Endodermal cell (in vitro differentiated cells): ENCODE results near the gene ZFYVE28. TPM values are rescaled to one million over a fixed set of nuclear protein-coding genes. Genes with fewer than 3 reads are reported as not detected.

Experiments
- DNase-seq: peaks from one replicate; pipeline ENCODE4 v3.0.0-alpha.2; 2017
- H3K27ac ChIP-seq: 2 replicates; pipeline ENCODE4 v1.5.1; 2013; ENCODE audit warnings: mild to moderate bottlenecking, low read depth, low read length, moderate library complexity
- H3K27me3 ChIP-seq: 2 replicates; pipeline ENCODE4 v1.6.1; 2013; ENCODE audit warnings: mild to moderate bottlenecking, low read length, moderate library complexity; ENCODE audit not compliant: insufficient read depth, control insufficient read depth, poor library complexity, severe bottlenecking
- H3K36me3 ChIP-seq: 2 replicates; pipeline ENCODE4 v1.7.0; 2013; ENCODE audit warnings: mild to moderate bottlenecking, low read length, moderate library complexity; ENCODE audit not compliant: control insufficient read depth, insufficient read depth
- H3K4me1 ChIP-seq: one replicate; pipeline ENCODE4 v1.7.0; 2013; ENCODE audit warnings: low read length; ENCODE audit not compliant: control insufficient read depth, insufficient read depth
- H3K4me3 ChIP-seq: 2 replicates; pipeline ENCODE4 v1.5.1; 2013; ENCODE audit warnings: mild to moderate bottlenecking, low read length, moderate library complexity
- H3K9ac ChIP-seq: 2 replicates; pipeline ENCODE4 v1.6.1; 2013; ENCODE audit warnings: mild to moderate bottlenecking, low read length, moderate library complexity; ENCODE audit not compliant: poor library complexity, severe bottlenecking; ENCODE audit errors: extremely low read depth
- H3K9me3 ChIP-seq: 2 replicates; pipeline ENCODE4 v1.6.1; 2013; ENCODE audit warnings: mild to moderate bottlenecking, low read length, moderate library complexity; ENCODE audit not compliant: control insufficient read depth
- H3K27ac Mint-ChIP-seq: 2 replicates; pipeline ENCODE4 v1.8.0; 2020; ENCODE audit warnings: mixed read lengths
- H3K27me3 Mint-ChIP-seq: 2 replicates; pipeline ENCODE4 v1.8.0; 2021; ENCODE audit warnings: mild to moderate bottlenecking, mixed read lengths; ENCODE audit not compliant: insufficient read depth
- H3K36me3 Mint-ChIP-seq: 2 replicates; pipeline ENCODE4 v1.8.0; 2020; ENCODE audit warnings: low read depth, mixed read lengths
- H3K4me1 Mint-ChIP-seq: 2 replicates; pipeline ENCODE4 v1.8.0; 2020; ENCODE audit warnings: mixed read lengths
- H3K4me3 Mint-ChIP-seq: 2 replicates; pipeline ENCODE4 v1.8.0; 2020; ENCODE audit warnings: mild to moderate bottlenecking, moderate library complexity, mixed read lengths
- H3K9me3 Mint-ChIP-seq: 2 replicates; pipeline ENCODE4 v1.8.0; 2020; ENCODE audit warnings: mild to moderate bottlenecking, mixed read lengths
- CTCF ChIP-seq: fragments of 200-600 bp; sonication (generic); conservative IDR thresholded peaks from 2 replicates; pipeline ENCODE4 v1.5.0; 2021; ENCODE audit warnings: antibody characterized with exemption, mild to moderate bottlenecking
- WGBS, 2 experiments: methylation state at CpG; one replicate each; pipeline versions ENCODE4 v1.1.5 to v1.1.7; 2013; ENCODE audit warnings: missing lambda C conversion rate in 2 of 2, mixed read lengths in 1 of 2; ENCODE audit not compliant: insufficient coverage in 1 of 2, insufficient read length in 1 of 2; 5-methylcytosine and 5-hydroxymethylcytosine counted together
- total RNA-seq, 2 donors: library from RNA; stranded (reverse); fragmentation: NEBNext Ultra II Directional in 1 of 2; extraction: Animal tissue kit (Norgen Biotek cat#: 25700) in 1 of 2; gene quantifications; 2 replicates in 1 of 2; 3 replicates in 1 of 2; pipeline ENCODE4 v1.2.1, GENCODE V29; 2021

The ZFYVE28 gene
- total RNA-seq, 2 donors from 2014 or later = 0.73 to 1.6 TPM

GRCh38 chr4:2363056-2363721 lies 55.3 kb downstream of the ZFYVE28 start:
- H3K36me3 ChIP-seq = no peaks in the 10 kb centered on the region
- H3K4me3 Mint-ChIP-seq = no peak overlapping the region
- no peak overlapping the region for H3K27ac ChIP-seq
- peak; percentile 58 for DNase-seq
- H3K27me3 ChIP-seq = no peaks in the 10 kb centered on the region
- peaks cover 1% of the 10 kb centered on the region for H3K4me1 Mint-ChIP-seq
- H3K4me3 ChIP-seq = no peak overlapping the region
- H3K9me3 ChIP-seq = no peaks in the 10 kb centered on the region
- H3K4me1 ChIP-seq = no peaks in the 10 kb centered on the region
- H3K36me3 Mint-ChIP-seq = no peaks in the 10 kb centered on the region
- no peak overlapping the region for H3K27ac Mint-ChIP-seq
- 85 to 87% methylated on average over 10 to 12 of the region's 12 CpGs for WGBS, 2 experiments
- no peak overlapping the region for H3K9ac ChIP-seq
- no peak for TF ChIP-seq CTCF
- H3K27me3 Mint-ChIP-seq = no peaks in the 10 kb centered on the region
- H3K9me3 Mint-ChIP-seq = no peaks in the 10 kb centered on the region

- H3K27me3 Mint-ChIP-seq = no peaks in the 10 kb centered on the region
- H3K4me1 Mint-ChIP-seq = peaks cover 1% of the 10 kb centered on the region
- peak overlapping the region; percentile 58 for H3K27ac ChIP-seq
- H3K9me3 Mint-ChIP-seq = no peaks in the 10 kb centered on the region
- H3K36me3 ChIP-seq = no peaks in the 10 kb centered on the region
- no peak overlapping the region for H3K4me3 ChIP-seq
- 88 to 100% methylated on average over 3 to 15 of the region's 15 CpGs for WGBS, 2 experiments
- TF ChIP-seq CTCF = no peak
- DNase-seq = peak; percentile 41
- no peaks in the 10 kb centered on the region for H3K27me3 ChIP-seq
- no peaks in the 10 kb centered on the region for H3K36me3 Mint-ChIP-seq
- H3K4me3 Mint-ChIP-seq = no peak overlapping the region
- no peak overlapping the region for H3K27ac Mint-ChIP-seq
- H3K9ac ChIP-seq = no peak overlapping the region
- no peaks in the 10 kb centered on the region for H3K9me3 ChIP-seq
- H3K4me1 ChIP-seq = no peaks in the 10 kb centered on the region
These were observed 56.0 kb downstream of the ZFYVE28 start for GRCh38 chr4:2362266-2363055.

- Histone ChIP-seq H3K27me3 (no peaks in the 10 kb centered on the region), H3K9ac (no peak overlapping the region), H3K4me1 (no peaks in the 10 kb centered on the region), H3K9me3 (no peaks in the 10 kb centered on the region), H3K27ac (peak overlapping the region; percentile 58), H3K4me3 (no peak overlapping the region), H3K36me3 (no peaks in the 10 kb centered on the region)
- Mint-ChIP-seq H3K27me3 (no peaks in the 10 kb centered on the region), H3K4me1 (peaks cover 1% of the 10 kb centered on the region), H3K27ac (no peak overlapping the region), H3K4me3 (no peak overlapping the region), H3K36me3 (no peaks in the 10 kb centered on the region), H3K9me3 (no peaks in the 10 kb centered on the region)
- peak; percentile 57 for DNase-seq
- TF ChIP-seq CTCF = no peak
- WGBS, 2 experiments = 90 to 94% methylated on average over 18 to 23 of the region's 23 CpGs
These were observed 56.8 kb downstream of the ZFYVE28 start for GRCh38 chr4:2361366-2362265.
